PC-9 (cell line): ENCODE measurements around the gene TMEM63C. TPM values are rescaled to one million over a fixed set of nuclear protein-coding genes. Genes with fewer than 3 reads are reported as not detected.

Experiments used
- BruUV-seq: library from RNA; stranded (reverse); fragments of 400-500 nt; replicated peaks from 2 replicates; lab custom pipeline; 2021; lab: Mats Ljungman, UMichigan
- CTCF ChIA-PET: fragments of 300-600 bp; sonication (Branson Sonifier 250); formaldehyde crosslinking; loops from one replicate; lab custom pipeline; 2022; ENCODE audit warnings: antibody characterized with exemption; lab: Charles Lee
- POLR2A ChIA-PET: fragments of 300-600 bp; sonication (Branson Sonifier 250); formaldehyde crosslinking; loops from one replicate; lab custom pipeline; 2022; ENCODE audit warnings: antibody characterized with exemption; ENCODE audit not compliant: unreplicated experiment; lab: Charles Lee
- DNase-seq, 2 experiments: peaks; one replicate each; pipeline versions ENCODE4 v3.0.0 to v3.0.0-alpha.2; 2015 to 2022; ENCODE audit warnings: mixed read lengths in 1 of 2
- H2AFZ ChIP-seq: fragments of 200-600 bp; sonication (generic); 2 replicates; pipeline ENCODE4 v1.8.1; 2017; ENCODE audit warnings: antibody characterized with exemption
- H3F3A ChIP-seq: fragments of 200-600 bp; sonication (generic); 2 replicates; pipeline ENCODE4 v1.8.1; 2017; ENCODE audit warnings: antibody characterized with exemption, mild to moderate bottlenecking, low read depth; ENCODE audit not compliant: insufficient read depth
- H3K27ac ChIP-seq: fragments of 200-600 bp; sonication (generic); 2 replicates; pipeline ENCODE4 v1.6.1; 2016; ENCODE audit warnings: mixed run types
- H3K27me3 ChIP-seq: fragments of 200-600 bp; sonication (generic); 2 replicates; pipeline ENCODE4 v1.6.1; 2016; ENCODE audit warnings: low read depth, mixed run types; ENCODE audit not compliant: insufficient read depth
- H3K36me3 ChIP-seq: fragments of 200-600 bp; sonication (generic); 2 replicates; pipeline ENCODE4 v1.6.1; 2016; ENCODE audit warnings: low read depth, mixed run types
- H3K4me1 ChIP-seq: fragments of 200-600 bp; sonication (generic); replicated peaks from 2 replicates; pipeline ENCODE4 v1.6.1; 2016; ENCODE audit warnings: mixed run types; ENCODE audit not compliant: insufficient read depth
- H3K4me2 ChIP-seq: fragments of 200-600 bp; sonication (generic); 2 replicates; pipeline ENCODE4 v1.6.1; 2017; ENCODE audit warnings: mixed run types
- H3K4me3 ChIP-seq: fragments of 200-600 bp; sonication (generic); 2 replicates; pipeline ENCODE4 v1.6.1; 2016; ENCODE audit warnings: mixed run types
- H3K79me2 ChIP-seq: fragments of 200-600 bp; sonication (generic); 2 replicates; pipeline ENCODE4 v1.6.1; 2017; ENCODE audit warnings: low read depth, mixed run types
- H3K9me2 ChIP-seq: fragments of 200-600 bp; sonication (generic); 2 replicates; pipeline ENCODE4 v1.8.1; 2017; ENCODE audit warnings: mild to moderate bottlenecking; ENCODE audit not compliant: insufficient read depth
- H3K9me3 ChIP-seq: fragments of 200-600 bp; sonication (generic); 2 replicates; pipeline ENCODE4 v1.8.1; 2016; ENCODE audit warnings: low read depth; ENCODE audit not compliant: insufficient read depth
- H4K20me1 ChIP-seq: fragments of 200-600 bp; sonication (generic); 2 replicates; pipeline ENCODE4 v1.8.1; 2017; ENCODE audit not compliant: insufficient read depth
- CTCF ChIP-seq: fragments of 200-600 bp; sonication (generic); conservative IDR thresholded peaks from 2 replicates; pipeline ENCODE4 v1.6.1; 2017; ENCODE audit warnings: mixed run types, antibody characterized with exemption, mild to moderate bottlenecking, moderate library complexity
- EZH2 ChIP-seq: fragments of 200-600 bp; sonication (generic); IDR thresholded peaks from 2 replicates; pipeline ENCODE4 v1.8.0; 2017; ENCODE audit warnings: antibody characterized with exemption, low read depth
- intact Hi-C: fragments of 100-400 bp; cut with micrococcal nuclease; formaldehyde crosslinking; loops from one replicate; pipeline ENCODE4 v1.10.0; 2022; ENCODE audit not compliant: unreplicated experiment
- total RNA-seq: library from RNA; stranded (reverse); gene quantifications from 2 replicates; pipeline ENCODE4 v1.2.3, GENCODE V29; 2021

The TMEM63C gene
- total RNA-seq, 1 experiment from 2014 or later = 2.2 TPM

- H3K27ac ChIP-seq = no peak overlapping the region
- no peak overlapping the region for H3K4me2 ChIP-seq
- H3K4me1 ChIP-seq = no peaks in the 10 kb centered on the region
- intact Hi-C loops = no loop called here
- peaks cover 2% of the 10 kb centered on the region for H3K9me3 ChIP-seq
- BruUV-seq = no TSS peak
- CTCF ChIA-PET = no interaction called here
- no peaks in the 10 kb centered on the region for H3F3A ChIP-seq
- peaks cover 82% of the 10 kb centered on the region for H3K27me3 ChIP-seq
- H3K36me3 ChIP-seq = no peaks in the 10 kb centered on the region
- no peak overlapping the region for H2AFZ ChIP-seq
- no peak overlapping the region for H3K4me3 ChIP-seq
- H4K20me1 ChIP-seq = 0 out of 2 replicates have a peak, but pooled peaks cover 3% of the 10 kb centered on the region
- no peak for DNase-seq
- TF ChIP-seq EZH2 (no peak), CTCF (no peak)
- no peaks in the 10 kb centered on the region for H3K79me2 ChIP-seq
- H3K9me2 ChIP-seq = no peaks in the 10 kb centered on the region
- POLR2A ChIA-PET = no interaction called here
These were observed 5.8 kb upstream of the TMEM63C start for GRCh38 chr14:77175843-77176242.

GRCh38 chr14:77177702-77178101, 3.9 kb upstream of the TMEM63C start:
- Histone ChIP-seq H4K20me1 (peaks cover 3% of the 10 kb centered on the region; the same call in 1 of the 2 replicates), H3K27ac (no peak overlapping the region), H3K9me3 (no peaks in the 10 kb centered on the region), H2AFZ (no peak overlapping the region), H3F3A (no peaks in the 10 kb centered on the region), H3K79me2 (no peaks in the 10 kb centered on the region), H3K4me3 (no peak overlapping the region), H3K9me2 (no peaks in the 10 kb centered on the region), H3K36me3 (no peaks in the 10 kb centered on the region), H3K27me3 (peaks cover 86% of the 10 kb centered on the region), H3K4me1 (no peaks in the 10 kb centered on the region), H3K4me2 (no peak overlapping the region)
- intact Hi-C loops = no loop called here
- CTCF ChIA-PET = no interaction called here
- no TSS peak for BruUV-seq
- peak in 1 of 2 experiments; percentile 51 for DNase-seq
- no peak for TF ChIP-seq EZH2
- TF ChIP-seq CTCF = no peak
- POLR2A ChIA-PET = no interaction called here

- no peak for DNase-seq
- POLR2A ChIA-PET = no interaction called here
- Histone ChIP-seq H3K4me1 (no peaks in the 10 kb centered on the region), H3F3A (no peaks in the 10 kb centered on the region), H3K4me3 (no peak overlapping the region), H3K9me2 (no peaks in the 10 kb centered on the region), H3K27ac (no peak overlapping the region), H2AFZ (no peak overlapping the region), H3K36me3 (no peaks in the 10 kb centered on the region), H3K27me3 (peaks cover 86% of the 10 kb centered on the region), H3K9me3 (no peaks in the 10 kb centered on the region), H4K20me1 (peaks cover 3% of the 10 kb centered on the region; the same call in 1 of the 2 replicates), H3K79me2 (no peaks in the 10 kb centered on the region), H3K4me2 (no peak overlapping the region)
- intact Hi-C loops = no loop called here
- no peak for TF ChIP-seq CTCF
- no peak for TF ChIP-seq EZH2
- CTCF ChIA-PET = no interaction called here
- no TSS peak for BruUV-seq
These were observed 2.9 kb upstream of the TMEM63C start for GRCh38 chr14:77178656-77179055.
